H54 (cell line): Measurements from ENCODE around the gene NR5A1.
A peak's percentile ranks its signal among the peaks of the same experiment; 100 is the strongest.

ENCODE experiments used
- DNase-seq: peaks from one replicate; pipeline ENCODE4 v3.0.0; 2011; ENCODE audit warnings: low spot score, mixed read lengths; ENCODE audit not compliant: insufficient read length
- FAIRE-seq: peaks from 3 replicates; lab custom pipeline; 2011; peaks lifted over from hg19 to GRCh38; lab: Jason Lieb, UNC
- POLR2A ChIP-seq: IDR thresholded peaks from 2 replicates; pipeline ENCODE4 v1.6.1; 2011; ENCODE audit warnings: low read depth, mild to moderate bottlenecking, low read length

Gene NR5A1

GRCh38 chr9:124506931-124507879 is at the start of gene NR5A1:
TSS of gene NR5A1 (minus strand) at chr9:124507399. CDS start at chr9:124503395, 4,004 bp downstream.
- DNase-seq (no peak), FAIRE-seq (no peak)
- TF ChIP-seq POLR2A, result no peak

GRCh38 chr9:124555043-124555442 is 47.8 kb upstream of the NR5A1 start:
- TF ChIP-seq POLR2A, result no peak
- FAIRE-seq (no peak), DNase-seq (no peak)

- FAIRE-seq (peak; percentile 84), DNase-seq (peak; percentile 27)
- no peak for TF ChIP-seq POLR2A
Measured at GRCh38 chr9:124553738-124554137, 46.5 kb upstream of the NR5A1 start.

- no peak for DNase-seq
- no peak for TF ChIP-seq POLR2A
- FAIRE-seq, result no peak
Measured at GRCh38 chr9:124552273-124552605, 45.0 kb upstream of the NR5A1 start.

- peak; percentile 98 for FAIRE-seq
Measured at GRCh38 chr9:124551472-124552272, 44.5 kb upstream of the NR5A1 start.

GRCh38 chr9:124550072-124550471 is 42.9 kb upstream of the NR5A1 start:
- no peak for TF ChIP-seq POLR2A
- FAIRE-seq, result no peak

More at GRCh38 chr9:124551472-124552272, 44.5 kb upstream of the NR5A1 start:
- no peak for TF ChIP-seq POLR2A
- DNase-seq, result peak; percentile 84

GRCh38 chr9:124549016-124549415 is 41.8 kb upstream of the NR5A1 start:
- FAIRE-seq, result no peak
- DNase-seq, result no peak

More at GRCh38 chr9:124550072-124550471, 42.9 kb upstream of the NR5A1 start:
- no peak for DNase-seq

GRCh38 chr9:124544535-124544934 is 37.3 kb upstream of the NR5A1 start:
- TF ChIP-seq POLR2A, result no peak
- DNase-seq (no peak), FAIRE-seq (no peak)

More at GRCh38 chr9:124549016-124549415, 41.8 kb upstream of the NR5A1 start:
- TF ChIP-seq POLR2A, result no peak

GRCh38 chr9:124541824-124542223 is 34.6 kb upstream of the NR5A1 start:
- no peak for TF ChIP-seq POLR2A
- FAIRE-seq, result no peak

GRCh38 chr9:124537926-124538325 is 30.7 kb upstream of the NR5A1 start:
- no peak for TF ChIP-seq POLR2A

More at GRCh38 chr9:124541824-124542223, 34.6 kb upstream of the NR5A1 start:
- no peak for DNase-seq

GRCh38 chr9:124535846-124536245 is 28.6 kb upstream of the NR5A1 start:
- FAIRE-seq (no peak), DNase-seq (no peak)
- no peak for TF ChIP-seq POLR2A

More at GRCh38 chr9:124537926-124538325, 30.7 kb upstream of the NR5A1 start:
- FAIRE-seq, result no peak
- no peak for DNase-seq

GRCh38 chr9:124532897-124533296 is 25.7 kb upstream of the NR5A1 start:
- FAIRE-seq (no peak), DNase-seq (no peak)
- no peak for TF ChIP-seq POLR2A

GRCh38 chr9:124531115-124531514 is 23.9 kb upstream of the NR5A1 start:
- FAIRE-seq, result no peak
- TF ChIP-seq POLR2A, result no peak
- DNase-seq, result no peak

GRCh38 chr9:124530246-124530645 is 23.0 kb upstream of the NR5A1 start:
- FAIRE-seq (no peak), DNase-seq (no peak)
- TF ChIP-seq POLR2A, result no peak
